ENCODE measurements around the gene RELA. TPM values are rescaled to one million over a fixed set of nuclear protein-coding genes. Genes with fewer than 3 reads are reported as not detected.

The RELA gene
- total RNA-seq, 2 experiments from 2014 or later, result 379 to 382 TPM

DNA sequence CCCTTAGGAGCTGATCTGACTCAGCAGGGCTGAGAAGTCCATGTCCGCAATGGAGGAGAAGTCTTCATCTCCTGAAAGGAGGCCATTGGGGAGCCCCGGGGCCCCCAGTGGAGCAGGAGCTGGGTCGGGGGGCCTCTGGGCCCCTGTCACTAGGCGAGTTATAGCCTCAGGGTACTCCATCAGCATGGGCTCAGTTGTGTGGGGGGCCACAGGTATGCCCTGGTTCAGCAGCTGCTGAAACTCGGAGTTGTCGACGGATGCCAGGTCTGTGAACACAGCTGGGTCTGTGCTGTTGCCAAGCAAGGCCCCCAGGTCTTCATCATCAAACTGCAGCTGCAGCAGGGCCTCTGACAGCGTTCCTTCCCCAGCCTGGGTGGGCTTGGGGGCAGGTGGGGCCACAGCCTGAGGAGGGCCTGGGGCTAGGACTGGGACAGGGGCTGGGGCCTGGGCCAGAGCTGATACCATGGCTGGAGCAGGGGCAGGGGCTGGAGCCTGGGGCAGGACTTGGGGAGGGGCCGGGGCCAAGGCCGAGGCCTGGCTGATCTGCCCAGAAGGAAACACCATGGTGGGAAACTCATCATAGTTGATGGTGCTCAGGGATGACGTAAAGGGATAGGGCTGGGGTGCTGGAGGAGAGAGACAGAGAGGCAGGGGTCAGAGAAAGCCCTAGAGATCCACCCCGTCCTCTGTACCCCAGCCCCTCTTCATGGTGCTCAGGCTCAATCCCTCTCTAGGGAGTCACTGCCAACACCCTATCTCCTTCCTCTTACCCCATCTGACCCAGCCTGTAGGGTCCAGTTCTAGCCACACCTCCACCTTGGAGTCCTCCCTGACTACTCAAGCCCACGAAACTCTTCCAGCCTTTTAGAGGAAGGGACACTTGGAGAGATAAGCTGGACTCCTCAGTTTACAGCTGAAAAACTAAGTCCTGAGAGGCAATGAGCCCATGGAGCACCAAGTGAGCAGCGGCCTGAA lies 8.1 kb downstream of the RELA start:
- TF ChIP-seq, protein P1, sequence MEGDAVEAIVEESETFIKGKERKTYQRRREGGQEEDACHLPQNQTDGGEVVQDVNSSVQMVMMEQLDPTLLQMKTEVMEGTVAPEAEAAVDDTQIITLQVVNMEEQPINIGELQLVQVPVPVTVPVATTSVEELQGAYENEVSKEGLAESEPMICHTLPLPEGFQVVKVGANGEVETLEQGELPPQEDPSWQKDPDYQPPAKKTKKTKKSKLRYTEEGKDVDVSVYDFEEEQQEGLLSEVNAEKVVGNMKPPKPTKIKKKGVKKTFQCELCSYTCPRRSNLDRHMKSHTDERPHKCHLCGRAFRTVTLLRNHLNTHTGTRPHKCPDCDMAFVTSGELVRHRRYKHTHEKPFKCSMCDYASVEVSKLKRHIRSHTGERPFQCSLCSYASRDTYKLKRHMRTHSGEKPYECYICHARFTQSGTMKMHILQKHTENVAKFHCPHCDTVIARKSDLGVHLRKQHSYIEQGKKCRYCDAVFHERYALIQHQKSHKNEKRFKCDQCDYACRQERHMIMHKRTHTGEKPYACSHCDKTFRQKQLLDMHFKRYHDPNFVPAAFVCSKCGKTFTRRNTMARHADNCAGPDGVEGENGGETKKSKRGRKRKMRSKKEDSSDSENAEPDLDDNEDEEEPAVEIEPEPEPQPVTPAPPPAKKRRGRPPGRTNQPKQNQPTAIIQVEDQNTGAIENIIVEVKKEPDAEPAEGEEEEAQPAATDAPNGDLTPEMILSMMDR (IDR thresholded peaks at IDR 0.05), result no peak
- Histone ChIP-seq H3K27me3 (ENCODE audit: control insufficient read depth in 1 of 2, insufficient read depth in 2 of 2, low read length in 2 of 2) (no peaks in the 10 kb centered on the region), H3K9me3 (ENCODE audit: control insufficient read depth in 1 of 2, insufficient read depth in 1 of 2, low read length in 2 of 2) (no peaks in the 10 kb centered on the region), H3K36me3 (ENCODE audit: insufficient read depth, low read length) (peaks cover 81% of the 10 kb centered on the region), H3K27ac (ENCODE audit: low read depth in 1 of 2, low read length in 2 of 2) (peak overlapping the region in 1 of 2 donors; percentile 99), H3K4me3 (ENCODE audit: low read length) (no peak overlapping the region), H3K4me1 (ENCODE audit: insufficient read depth, low read length) (peaks cover 77% of the 10 kb centered on the region)
- Mint-ChIP-seq H3K4me1 (ENCODE audit: low read depth) (peaks cover 68% of the 10 kb centered on the region), H3K27ac (peak overlapping the region; percentile 77), H3K4me3 (peak overlapping the region; percentile 61), H3K9me3 (no peaks in the 10 kb centered on the region), H3K27me3 (no peaks in the 10 kb centered on the region), H3K36me3 (ENCODE audit: low read depth) (peaks cover 93% of the 10 kb centered on the region)
- DNase-seq (peak in 2 of 14 experiments; percentile 5 to 39), ATAC-seq (ENCODE audit: poor library complexity) (no peak)
- intact Hi-C loops (cut with DNase I, micrococcal nuclease), result loop anchor here (5.0 kb wide), 2 partner anchors 37 to 112 kb away; partner anchors contain the start of gene PCNX3 (in 1 of the 2)
- POLR2A ChIA-PET, result interaction anchor here (0.6 to 11.7 kb wide), 9 partner anchors 8 to 526 kb away, joined by 3 to 244 read pairs (median 15); partner anchors contain the start of genes CFL1, EHBP1L1, MAP3K11 and MUS81
- CTCF ChIA-PET, result interaction anchor here (0.9 to 2.8 kb wide), 2 partner anchors 16 to 29 kb away, joined by 3 to 10 read pairs; partner anchors contain the start of gene SIPA1

DNA sequence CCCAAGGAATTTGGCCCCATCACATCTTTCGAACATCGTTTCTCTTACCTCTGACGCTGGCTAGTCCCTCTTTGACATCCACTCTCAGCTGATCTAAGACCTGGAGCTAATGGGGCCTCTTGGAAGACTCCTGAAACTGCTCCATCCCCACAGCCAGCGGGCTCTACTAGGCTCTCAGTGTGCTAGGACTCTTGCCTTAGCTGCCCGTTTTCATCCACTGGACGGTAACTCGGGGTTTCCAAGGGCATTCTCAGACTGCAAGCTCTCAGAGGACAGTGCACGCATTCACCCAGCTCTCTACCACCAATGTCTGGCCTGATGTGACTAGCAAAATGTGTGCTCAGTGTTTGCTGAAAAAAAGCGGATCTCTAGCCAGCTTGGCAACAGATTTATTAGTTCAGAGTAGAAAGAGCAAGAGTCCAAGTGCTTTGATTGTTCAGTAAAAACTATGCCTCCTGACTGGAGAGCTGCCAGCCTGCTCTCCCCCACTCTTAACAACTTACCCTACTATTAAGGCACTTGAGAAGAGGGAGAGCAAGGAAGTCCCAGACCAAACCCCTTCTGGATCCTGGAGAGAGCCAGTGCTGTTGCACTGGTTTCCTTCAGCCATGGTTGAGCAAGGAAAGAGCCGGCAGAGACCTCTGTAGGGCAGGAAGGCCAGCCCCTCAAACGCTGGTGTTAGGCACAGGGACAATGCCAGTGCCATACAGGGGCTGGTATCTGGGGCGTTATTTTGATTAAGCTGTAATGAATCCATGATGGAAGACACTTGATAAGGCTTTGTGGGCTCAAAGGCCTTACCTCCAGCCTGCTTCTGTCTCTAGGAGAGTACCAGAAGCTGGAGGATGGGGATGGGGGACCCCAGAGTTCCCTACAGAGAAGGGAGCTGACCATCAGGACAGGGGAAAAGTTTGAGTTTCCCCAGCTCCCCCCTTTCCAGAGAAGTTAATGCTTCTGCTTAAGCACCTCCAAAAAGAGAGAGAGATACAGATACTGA lies 9.2 kb downstream of the RELA start:
- H3K27me3 ChIP-seq (ENCODE audit: control insufficient read depth in 1 of 2, insufficient read depth in 2 of 2, low read length in 2 of 2), result no peaks in the 10 kb centered on the region
- TF ChIP-seq, protein P1 (IDR thresholded peaks at IDR 0.05), result no peak
- peak overlapping the region; percentile 66 for H3K4me3 ChIP-seq (ENCODE audit: low read length)
- peaks cover 81% of the 10 kb centered on the region for H3K36me3 ChIP-seq (ENCODE audit: insufficient read depth, low read length)
- Mint-ChIP-seq H3K27me3 (no peaks in the 10 kb centered on the region), H3K9me3 (no peaks in the 10 kb centered on the region), H3K4me3 (peak overlapping the region; percentile 88), H3K4me1 (ENCODE audit: low read depth) (peaks cover 57% of the 10 kb centered on the region), H3K36me3 (ENCODE audit: low read depth) (peaks cover 91% of the 10 kb centered on the region), H3K27ac (peak overlapping the region; percentile 97)
- ChIA-PET CTCF (interaction anchor here (1.2 to 2.8 kb wide), 5 partner anchors 10 to 126 kb away, joined by 3 to 10 read pairs (median 5); partner anchors contain the start of genes RELA and SIPA1), POLR2A (interaction anchor here (0.8 to 11.7 kb wide), 21 partner anchors 9 to 518 kb away, joined by 3 to 244 read pairs (median 9); partner anchors contain the start of genes CFL1, EHBP1L1, FAM89B and KAT5)
- no peaks in the 10 kb centered on the region for H3K9me3 ChIP-seq (ENCODE audit: control insufficient read depth in 1 of 2, insufficient read depth in 1 of 2, low read length in 2 of 2)
- ATAC-seq (ENCODE audit: poor library complexity), result peak; percentile 0
- peak overlapping the region; percentile 95 to 99 for H3K27ac ChIP-seq (ENCODE audit: low read depth in 1 of 2, low read length in 2 of 2)
- intact Hi-C loops (cut with DNase I, micrococcal nuclease), result loop anchor here (1.0 to 5.0 kb wide), 4 partner anchors 9 to 111 kb away; partner anchors contain the start of genes PCNX3 (in 1 of the 2) and RELA (in 1 of the 2)
- H3K4me1 ChIP-seq (ENCODE audit: insufficient read depth, low read length), result peaks cover 68% of the 10 kb centered on the region
- DNase-seq, result peak in 1 of 14 experiments; percentile 30
